HepG2 (cell line): ENCODE measurements around the gene E2F8.

ENCODE experiments used
- ARNTL ChIP-seq: sonication (generic); formaldehyde crosslinking; IDR thresholded peaks from 2 replicates; pipeline ENCODE4 v1.4.0; 2020; ENCODE audit warnings: mild to moderate bottlenecking, missing genetic modification reagents
- DMAP1 ChIP-seq: IDR thresholded peaks from 2 replicates; pipeline ENCODE4 v1.6.1; 2016
- GTF2F1 ChIP-seq: fragments of 150-350 bp; IDR thresholded peaks from 2 replicates; pipeline ENCODE4 v1.6.1; 2014; ENCODE audit warnings: low read length
- GTF3A ChIP-seq: sonication (generic); formaldehyde crosslinking; conservative IDR thresholded peaks from 2 replicates; pipeline ENCODE4 v1.4.0; 2020; ENCODE audit warnings: mild to moderate bottlenecking, missing genetic modification reagents
- MXD4 ChIP-seq: IDR thresholded peaks from 2 replicates; pipeline ENCODE4 v1.6.1; 2016; ENCODE audit warnings: mild to moderate bottlenecking, missing biosample characterization, missing genetic modification reagents
- POLR2AphosphoS5 ChIP-seq: IDR thresholded peaks from 2 replicates; pipeline ENCODE4 v1.6.1; 2012; ENCODE audit warnings: low read depth, low read length
- SIN3B ChIP-seq: fragments of 150-350 bp; IDR thresholded peaks from 2 replicates; pipeline ENCODE4 v1.6.1; 2014; ENCODE audit warnings: low read length
- ZBTB7A ChIP-seq: sonication (generic); formaldehyde crosslinking; IDR thresholded peaks from 2 replicates; pipeline ENCODE4 v1.8.0; 2022; ENCODE audit warnings: mild to moderate bottlenecking, missing genetic modification reagents
- ZNF589 ChIP-seq: sonication (generic); formaldehyde crosslinking; conservative IDR thresholded peaks from 2 replicates; pipeline ENCODE4 v1.8.0; 2022; ENCODE audit warnings: mild to moderate bottlenecking, moderate library complexity, missing genetic modification reagents
- ZZZ3 ChIP-seq: sonication (generic); formaldehyde crosslinking; IDR thresholded peaks from 2 replicates; pipeline ENCODE4 v1.4.0; 2020; ENCODE audit warnings: missing genetic modification reagents, mild to moderate bottlenecking, borderline replicate concordance
- TF ChIP-seq, protein P1 (sequence below): sonication (generic); formaldehyde crosslinking; IDR thresholded peaks from 2 replicates; pipeline ENCODE4 v1.5.0; 2020; ENCODE audit warnings: mild to moderate bottlenecking, missing genetic modification reagents

DNA sequence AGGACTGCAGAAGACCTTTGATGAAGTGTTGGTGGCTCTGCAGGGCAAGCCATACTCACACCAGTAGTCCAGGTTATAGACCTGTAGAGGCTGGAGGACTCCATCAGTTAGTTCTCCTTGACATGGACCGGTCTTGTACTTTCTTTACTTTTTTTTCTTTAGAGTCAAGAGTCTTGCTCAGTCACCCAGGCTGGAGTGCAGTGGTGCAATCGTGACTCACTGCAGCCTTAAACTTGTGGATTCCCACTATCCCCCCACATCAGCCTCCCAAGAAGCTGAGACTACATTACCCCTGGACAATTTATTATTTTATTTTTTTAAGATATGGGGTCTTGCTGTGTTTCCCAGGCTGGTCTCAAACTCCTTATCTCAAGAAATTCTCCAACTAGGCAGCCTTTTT lies 49.6 kb upstream of the E2F8 start:
- TF ChIP-seq DMAP1 (CRISPR knock-in tag) (no peak), SIN3B (no peak), GTF3A (CRISPR knock-in tag) (no peak), ARNTL (CRISPR knock-in tag) (no peak), POLR2AphosphoS5 (no peak), ZBTB7A (CRISPR knock-in tag) (no peak), MXD4 (no peak), ZNF589 (CRISPR knock-in tag) (no peak), GTF2F1 (no peak), ZZZ3 (CRISPR knock-in tag) (no peak)
- TF ChIP-seq, protein P1, sequence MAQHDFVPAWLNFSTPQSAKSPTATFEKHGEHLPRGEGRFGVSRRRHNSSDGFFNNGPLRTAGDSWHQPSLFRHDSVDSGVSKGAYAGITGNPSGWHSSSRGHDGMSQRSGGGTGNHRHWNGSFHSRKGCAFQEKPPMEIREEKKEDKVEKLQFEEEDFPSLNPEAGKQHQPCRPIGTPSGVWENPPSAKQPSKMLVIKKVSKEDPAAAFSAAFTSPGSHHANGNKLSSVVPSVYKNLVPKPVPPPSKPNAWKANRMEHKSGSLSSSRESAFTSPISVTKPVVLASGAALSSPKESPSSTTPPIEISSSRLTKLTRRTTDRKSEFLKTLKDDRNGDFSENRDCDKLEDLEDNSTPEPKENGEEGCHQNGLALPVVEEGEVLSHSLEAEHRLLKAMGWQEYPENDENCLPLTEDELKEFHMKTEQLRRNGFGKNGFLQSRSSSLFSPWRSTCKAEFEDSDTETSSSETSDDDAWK (CRISPR knock-in tag): no peak
